Measurements from ENCODE around the gene GYG2. TPM values are rescaled to one million over a fixed set of nuclear protein-coding genes. Genes with fewer than 3 reads are reported as not detected.
A peak's percentile ranks its signal among the peaks of the same experiment; 100 is the strongest.
"Not testable (repeated sequence)": the region's sequence is repeated elsewhere in the genome, so short reads cannot be mapped to it uniquely, and the experiment has no call there.

The GYG2 gene
- total and polyA plus RNA-seq, 2 of the 8 experiments (the other 6 are each of a cell fraction or from before 2014, with no cell fraction given): 52.8 to 65.3 TPM

DNA sequence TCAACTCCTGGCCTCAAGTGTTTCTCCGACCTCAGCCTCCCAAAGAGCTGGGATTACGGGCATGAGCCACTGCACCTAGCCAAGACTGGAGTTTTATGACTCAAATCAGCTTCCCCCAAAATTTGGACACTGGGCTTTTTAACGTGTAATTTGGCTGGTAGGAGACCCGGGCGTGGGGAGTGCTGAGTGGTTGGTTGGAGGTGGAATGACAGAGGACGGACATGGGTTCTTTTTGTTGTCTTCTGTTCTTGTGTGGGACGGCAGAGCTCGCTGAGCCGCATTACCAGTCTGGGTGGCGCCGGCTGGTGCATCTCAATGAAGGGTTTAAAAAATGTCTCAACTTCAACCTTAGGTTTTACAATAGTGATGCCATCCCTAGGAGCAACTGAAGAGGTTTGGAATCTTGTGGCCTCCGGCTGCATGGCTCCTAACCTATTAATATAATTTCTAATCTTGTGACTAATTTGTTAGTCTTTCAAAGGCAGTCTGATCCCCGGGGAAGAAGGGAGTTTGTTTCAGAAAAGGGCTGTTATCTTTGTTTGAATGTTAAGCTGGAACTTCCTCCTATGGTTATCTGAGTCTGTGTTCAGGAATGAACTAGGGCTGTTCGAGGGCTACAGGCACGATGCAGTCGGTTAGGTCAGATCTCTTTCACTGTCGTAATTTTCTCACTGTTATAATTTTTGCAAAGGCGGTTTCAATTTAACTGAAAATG lies 26.2 kb upstream of the GYG2 start:
- DNase-seq (ENCODE audit: low read depth in 1 of 2, low spot score in 2 of 2); H3K23ac ChIP-seq (ENCODE audit: insufficient read length); H3K79me1 ChIP-seq (ENCODE audit: low read depth, low read length); H4K20me1 ChIP-seq (replicated peaks in 1 of 2; ENCODE audit: control insufficient read depth in 1 of 2, insufficient read depth in 2 of 2, low read length in 2 of 2); H2BK20ac ChIP-seq (ENCODE audit: low read length); H3K4me3 ChIP-seq (ENCODE audit: extremely low read depth in 1 of 4, insufficient read depth in 2 of 4, low read depth in 3 of 4, low read length in 4 of 4); H3K4ac ChIP-seq (replicated peaks; ENCODE audit: insufficient read length, low read depth, low read length); H3K23me2 ChIP-seq (ENCODE audit: low read depth, low read length); H4K91ac ChIP-seq (replicated peaks; ENCODE audit: insufficient read length, low read length); H2AFZ ChIP-seq (ENCODE audit: low read length); H3K18ac ChIP-seq (ENCODE audit: extremely low read depth, low read length); H2AK5ac ChIP-seq (ENCODE audit: low read depth, low read length); H2BK12ac ChIP-seq (ENCODE audit: low read depth, low read length); H3K79me2 ChIP-seq (ENCODE audit: control insufficient read depth in 1 of 2, insufficient read depth in 2 of 2, low read length in 2 of 2); H3K27me3 ChIP-seq (replicated peaks in 1 of 4; ENCODE audit: control insufficient read depth in 3 of 4, extremely low read depth in 1 of 4, insufficient read depth in 3 of 4, low read length in 3 of 4); H3K36me3 ChIP-seq (ENCODE audit: control insufficient read depth in 2 of 4, insufficient read depth in 4 of 4, low read length in 3 of 4); H2BK15ac ChIP-seq (ENCODE audit: low read length); H3K14ac ChIP-seq (ENCODE audit: insufficient read length); H3K9me3 ChIP-seq (ENCODE audit: insufficient read depth in 2 of 2, low read depth in 1 of 2, low read length in 1 of 2); H3K56ac ChIP-seq (replicated peaks; ENCODE audit: insufficient read length, low read depth, low read length); H3K9ac ChIP-seq (replicated peaks in 1 of 4; ENCODE audit: extremely low read depth in 1 of 4, low read depth in 3 of 4, low read length in 3 of 4): not testable (repeated sequence)
- WGBS, 2 experiments (ENCODE audit: extremely low coverage in 1 of 2, insufficient coverage in 1 of 2, insufficient read length in 1 of 2, insufficient replicate concordance in 2 of 2, low coverage in 1 of 2, low lambda C conversion rate in 2 of 2, missing lambda C conversion rate in 1 of 2): 41% methylated on average over 17 of the region's 18 CpGs; no CpG with 5 or more reads in 1 of the 2 experiments
- CTCF ChIA-PET (ENCODE audit: partially characterized antibody): interaction anchor here (1.1 kb wide), 1 partner anchor 15 kb away, joined by 4 read pairs; no protein-coding TSS in a partner anchor
- peak overlapping the region; percentile 54 for H2BK120ac ChIP-seq (replicated peaks; ENCODE audit: low read depth, low read length)
- H4K8ac ChIP-seq (ENCODE audit: extremely low read depth, insufficient read depth, low read length): peak overlapping the region; percentile 35; the same call in 1 of the 2 replicates
- peak overlapping the region; percentile 10 for H4K5ac ChIP-seq (ENCODE audit: insufficient read length, low read depth, low read length)
- peak overlapping the region; percentile 58; the same call in 1 of the 2 replicates for H3K27ac ChIP-seq (ENCODE audit: low read depth, low read length)
- peak overlapping the region; percentile 60; the same call in 1 of the 2 replicates for H2BK5ac ChIP-seq (ENCODE audit: low read depth, low read length)
- peaks cover 0 to 11% (median 7%) of the 10 kb centered on the region in 4 experiments; a peak in 4 of 7 replicates for H3K4me1 ChIP-seq (replicated peaks in 1 of 4; ENCODE audit: control insufficient read depth in 3 of 4, insufficient read depth in 4 of 4, low read length in 3 of 4)
- H3K4me2 ChIP-seq (ENCODE audit: insufficient read depth in 1 of 2, low read depth in 2 of 2, low read length in 2 of 2): peak overlapping the region in 1 of 2 experiments; percentile 24; a peak in 2 of 4 replicates
- POLR2A ChIA-PET (ENCODE audit: partially characterized antibody): interaction anchor here (2.9 kb wide), 1 partner anchor 10 kb away, joined by 10 read pairs; no protein-coding TSS in a partner anchor
- FAIRE-seq: peak; percentile 69
